Panc1 (cell line): ENCODE results near the gene CCL20. TPM values are rescaled to one million over a fixed set of nuclear protein-coding genes. Genes with fewer than 3 reads are reported as not detected.
A peak's percentile ranks its signal among the peaks of the same experiment; 100 is the strongest.
"Not testable (repeated sequence)": the region's sequence is repeated elsewhere in the genome, so short reads cannot be mapped to it uniquely, and the experiment has no call there.

Experiments
- ATAC-seq: fragments of 200-7000 bp; cut with Tn5 transposase; 2 replicates; pipeline ENCODE4 v1.9.1; 2020; ENCODE audit warnings: mild to moderate bottlenecking, moderate library complexity
- BruUV-seq: library from RNA; stranded (reverse); fragments of 400-500 nt; replicated peaks from 2 replicates; lab custom pipeline; 2021; lab: Mats Ljungman, UMichigan
- CTCF ChIA-PET: fragments of 300-600 bp; sonication (Branson Sonifier 250); formaldehyde crosslinking; loops from one replicate; lab custom pipeline; 2022; ENCODE audit warnings: antibody characterized with exemption; lab: Charles Lee
- POLR2A ChIA-PET: fragments of 300-600 bp; sonication (Branson Sonifier 250); formaldehyde crosslinking; loops from one replicate; lab custom pipeline; 2022; ENCODE audit warnings: antibody characterized with exemption; lab: Charles Lee
- DNase-seq: peaks from one replicate; pipeline ENCODE4 v3.0.0-alpha.2; 2010; ENCODE audit warnings: low read depth, low spot score
- H3K27ac ChIP-seq: 2 replicates; pipeline ENCODE4 v1.5.1; 2011; ENCODE audit warnings: mild to moderate bottlenecking, low read length, inconsistent platforms
- H3K27me3 ChIP-seq: fragments of 200-500 bp; sonication (Bioruptor generic); 2 replicates; pipeline ENCODE4 v1.6.0; 2014; ENCODE audit warnings: low read length, inconsistent platforms; ENCODE audit not compliant: control insufficient read depth, insufficient read depth
- H3K36me3 ChIP-seq: fragments of 200-500 bp; sonication (Bioruptor generic); 2 replicates; pipeline ENCODE4 v1.5.1; 2014; ENCODE audit warnings: inconsistent platforms, mild to moderate bottlenecking, low read length, moderate library complexity; ENCODE audit not compliant: control insufficient read depth, insufficient read depth
- H3K4me1 ChIP-seq: 2 replicates; pipeline ENCODE4 v1.5.1; 2011; ENCODE audit warnings: inconsistent platforms, mild to moderate bottlenecking, low read length, moderate library complexity; ENCODE audit not compliant: control insufficient read depth, insufficient read depth
- H3K4me3 ChIP-seq, 2 experiments: 2 replicates each; pipeline ENCODE4 v1.5.1; 2011 to 2012; ENCODE audit warnings: low read depth in 2 of 2, low read length in 2 of 2, mild to moderate bottlenecking in 2 of 2, inconsistent platforms in 1 of 2, moderate library complexity in 1 of 2
- H3K9me3 ChIP-seq: fragments of 200-500 bp; sonication (Bioruptor generic); 2 replicates; pipeline ENCODE4 v1.5.1; 2014; ENCODE audit warnings: low read depth, mild to moderate bottlenecking, inconsistent platforms, low read length, moderate library complexity; ENCODE audit not compliant: control insufficient read depth, insufficient read depth
- CTCF ChIP-seq: fragments of 450-650 bp; IDR thresholded peaks from 2 replicates; pipeline ENCODE4 v1.5.1; 2017; ENCODE audit warnings: mild to moderate bottlenecking
- POLR2AphosphoS5 ChIP-seq: IDR thresholded peaks from 2 replicates; pipeline ENCODE4 v1.6.1; 2012; ENCODE audit warnings: mild to moderate bottlenecking, low read depth, low read length, moderate library complexity
- REST ChIP-seq, 2 experiments: IDR thresholded peaks; 2 replicates each; pipeline ENCODE4 v1.6.1; 2011 to 2012; ENCODE audit warnings: low read depth in 2 of 2, control low read depth in 1 of 2, low read length in 1 of 2, mild to moderate bottlenecking in 1 of 2, moderate library complexity in 1 of 2; ENCODE audit not compliant: insufficient read depth in 1 of 2
- SIN3A ChIP-seq: IDR thresholded peaks from 2 replicates; pipeline ENCODE4 v1.6.1; 2012; ENCODE audit warnings: low read depth, mild to moderate bottlenecking, low read length, moderate library complexity, borderline replicate concordance; ENCODE audit not compliant: insufficient read depth
- TCF7L2 ChIP-seq: IDR thresholded peaks from 2 replicates; pipeline ENCODE4 v1.6.1; 2011; ENCODE audit warnings: mild to moderate bottlenecking, low read depth, low read length, inconsistent platforms
- in situ Hi-C: cut with HindIII; loops from 2 replicates; pipeline ENCODE4 v1.10.0; 2016; ENCODE audit warnings: low sequenced_read_pairs, low pct_unique_long_range_greater_than_20kb
- intact Hi-C: fragments of 100-400 bp; cut with micrococcal nuclease; formaldehyde crosslinking; loops from one replicate; pipeline ENCODE4 v1.10.0; 2022; ENCODE audit not compliant: unreplicated experiment
- total RNA-seq: library from RNA; stranded (reverse); gene quantifications from one replicate; pipeline ENCODE4 v1.2.1, GENCODE V29; 2021; ENCODE audit not compliant: unreplicated experiment

Gene CCL20
- total RNA-seq, 1 experiment from 2014 or later: not detected

GRCh38 chr2:227796045-227796711, 17.5 kb upstream of the CCL20 start:
- H3K27me3 ChIP-seq: no peaks in the 10 kb centered on the region
- intact Hi-C loops: no loop called here
- DNase-seq: no peak
- no peaks in the 10 kb centered on the region for H3K9me3 ChIP-seq
- H3K4me3 ChIP-seq: peak overlapping the region in 1 of 2 experiments; percentile 19; a peak in 2 of 4 replicates
- BruUV-seq: no TSS peak
- no peaks in the 10 kb centered on the region for H3K36me3 ChIP-seq
- no peaks in the 10 kb centered on the region for H3K4me1 ChIP-seq
- in situ Hi-C loops: no loop called here
- no peak overlapping the region for H3K27ac ChIP-seq
- peak; percentile 71 for ATAC-seq
- no peak for TF ChIP-seq REST (IDR thresholded peaks at IDR 0.05; ENCODE audit: insufficient read depth in 1 of 2, low read depth in 2 of 2, low read length in 1 of 2)
- TF ChIP-seq CTCF: no peak
- TF ChIP-seq POLR2AphosphoS5: no peak
- TF ChIP-seq SIN3A: no peak
- peak; percentile 56 for TF ChIP-seq TCF7L2
- CTCF ChIA-PET: no interaction called here
- POLR2A ChIA-PET: no interaction called here

GRCh38 chr2:227796768-227797167, 16.9 kb upstream of the CCL20 start:
- H3K27me3 ChIP-seq, H3K9me3 ChIP-seq, H3K36me3 ChIP-seq, POLR2A ChIA-PET, H3K4me3 ChIP-seq, BruUV-seq, H3K4me1 ChIP-seq, intact Hi-C loops, CTCF ChIA-PET, DNase-seq, H3K27ac ChIP-seq, ATAC-seq, in situ Hi-C loops: not testable (repeated sequence)

- ChIA-PET CTCF (no interaction called here), POLR2A (no interaction called here)
- no peaks in the 10 kb centered on the region for H3K36me3 ChIP-seq
- no peak overlapping the region for H3K27ac ChIP-seq
- in situ Hi-C loops: no loop called here
- no peak overlapping the region for H3K4me3 ChIP-seq
- H3K9me3 ChIP-seq: no peaks in the 10 kb centered on the region
- no peak for TF ChIP-seq CTCF
- TF ChIP-seq POLR2AphosphoS5: no peak
- no peak for TF ChIP-seq SIN3A
- TF ChIP-seq TCF7L2: no peak
- no peak for TF ChIP-seq REST (IDR thresholded peaks at IDR 0.05; ENCODE audit: insufficient read depth in 1 of 2, low read depth in 2 of 2, low read length in 1 of 2)
- no peak for DNase-seq
- no peaks in the 10 kb centered on the region for H3K4me1 ChIP-seq
- no peak for ATAC-seq
- no TSS peak for BruUV-seq
- no peaks in the 10 kb centered on the region for H3K27me3 ChIP-seq
- intact Hi-C loops: no loop called here
Measured at GRCh38 chr2:227799202-227799601, 14.4 kb upstream of the CCL20 start.
